ENCODE data around the gene RIMS1.

- TF ChIP-seq TCF7 (IDR thresholded peaks at IDR 0.05; ENCODE audit: low read depth): no peak
- TF ChIP-seq NFE2L2 (IDR thresholded peaks at IDR 0.05; ENCODE audit: low read length): no peak
- no peak for TF ChIP-seq ZNF598 (CRISPR knock-in tag; IDR thresholded peaks at IDR 0.05; ENCODE audit: borderline replicate concordance)
- no peak for TF ChIP-seq ZNF180 (CRISPR knock-in tag; IDR thresholded peaks at IDR 0.05; ENCODE audit: borderline replicate concordance, low read depth)
- no peak for TF ChIP-seq ZNF225 (CRISPR knock-in tag; IDR thresholded peaks at IDR 0.05)
- TF ChIP-seq ZNF205 (CRISPR knock-in tag; IDR thresholded peaks at IDR 0.05): 0 out of 2 replicates have a peak, but pooled peaks have one; percentile 29
- TF ChIP-seq HCFC1 (IDR thresholded peaks at IDR 0.05; ENCODE audit: low read depth, low read length): no peak
- TF ChIP-seq ZNF784 (CRISPR knock-in tag; IDR thresholded peaks at IDR 0.05; ENCODE audit: borderline replicate concordance): no peak
These were observed 525.7 kb downstream of the RIMS1 start for GRCh38 chr6:72411872-72412708.

Data from HepG2 (cell line).